Naive thymus-derived CD8-positive, alpha-beta T cell (primary cell): ENCODE results near the gene TCL1B. TPM values are rescaled to one million over a fixed set of nuclear protein-coding genes. Genes with fewer than 3 reads are reported as not detected.
"Not testable (repeated sequence)": the region's sequence is repeated elsewhere in the genome, so short reads cannot be mapped to it uniquely, and the experiment has no call there.

ENCODE experiments used
- ATAC-seq, 2 donors: fragments of 150-1000 bp; cut with Tn5 transposase in 1 of 2; sonication (Bioruptor Pico), chemical (Tn5 transposase) in 1 of 2; 1 replicate in 1 of 2; 2 replicates in 1 of 2; pipeline ENCODE4 v1.10.0; 2021; ENCODE audit warnings: mild to moderate bottlenecking in 2 of 2, moderate library complexity in 2 of 2
- POLR2A ChIA-PET: fragments of 350-600 bp; sonication (Branson Sonifier 250); formaldehyde crosslinking; loops from one replicate; lab custom pipeline; 2021; ENCODE audit warnings: antibody characterized with exemption; lab: Charles Lee
- DNase-seq, 10 donors: peaks; one replicate each; pipeline versions ENCODE4 v3.0.0 to v3.0.0-alpha.2; 2020 to 2022
- H3K27ac Mint-ChIP-seq, 10 donors: one replicate each; pipeline ENCODE4 v1.8.0; 2020 to 2022; ENCODE audit warnings: mild to moderate bottlenecking in 10 of 10, mixed read lengths in 10 of 10, moderate library complexity in 4 of 10, inconsistent platforms in 1 of 10
- H3K27me3 Mint-ChIP-seq, 5 donors: one replicate each; pipeline ENCODE4 v1.8.0; 2021 to 2022; ENCODE audit warnings: mixed read lengths in 5 of 5
- H3K36me3 Mint-ChIP-seq, 3 donors: one replicate each; pipeline ENCODE4 v1.8.0; 2020 to 2022; ENCODE audit warnings: mixed read lengths in 3 of 3, mild to moderate bottlenecking in 2 of 3, inconsistent platforms in 1 of 3
- H3K4me1 Mint-ChIP-seq, 4 donors: one replicate each; pipeline ENCODE4 v1.8.0; 2021 to 2022; ENCODE audit warnings: mixed read lengths in 4 of 4
- H3K4me3 Mint-ChIP-seq, 10 donors: one replicate each; pipeline ENCODE4 v1.8.0; 2020 to 2022; ENCODE audit warnings: mild to moderate bottlenecking in 10 of 10, mixed read lengths in 10 of 10, moderate library complexity in 6 of 10, inconsistent platforms in 1 of 10
- H3K9me3 Mint-ChIP-seq, 9 donors: one replicate each; pipeline ENCODE4 v1.8.0; 2020 to 2022; ENCODE audit warnings: mixed read lengths in 9 of 9, mild to moderate bottlenecking in 3 of 9, inconsistent platforms in 1 of 9, moderate library complexity in 1 of 9
- polyA plus RNA-seq, 3 donors: library from polyadenylated mRNA; unstranded; fragments of 300-500 nt; fragmentation: Illumina TruSeq; gene quantifications; one replicate each; pipeline ENCODE4 v1.2.3, GENCODE V29; 2021
- total RNA-seq, 8 experiments: library from RNA in 2 of 8; stranded (reverse) in 2 of 8; gene quantifications; one replicate each; pipeline ENCODE4 v1.2.3 and lab custom pipeline; 2021 to 2026

Gene TCL1B
- total and polyA plus RNA-seq, 5 experiments from 2014 or later: 0.33 to 0.47 TPM; not detected in 3

DNA sequence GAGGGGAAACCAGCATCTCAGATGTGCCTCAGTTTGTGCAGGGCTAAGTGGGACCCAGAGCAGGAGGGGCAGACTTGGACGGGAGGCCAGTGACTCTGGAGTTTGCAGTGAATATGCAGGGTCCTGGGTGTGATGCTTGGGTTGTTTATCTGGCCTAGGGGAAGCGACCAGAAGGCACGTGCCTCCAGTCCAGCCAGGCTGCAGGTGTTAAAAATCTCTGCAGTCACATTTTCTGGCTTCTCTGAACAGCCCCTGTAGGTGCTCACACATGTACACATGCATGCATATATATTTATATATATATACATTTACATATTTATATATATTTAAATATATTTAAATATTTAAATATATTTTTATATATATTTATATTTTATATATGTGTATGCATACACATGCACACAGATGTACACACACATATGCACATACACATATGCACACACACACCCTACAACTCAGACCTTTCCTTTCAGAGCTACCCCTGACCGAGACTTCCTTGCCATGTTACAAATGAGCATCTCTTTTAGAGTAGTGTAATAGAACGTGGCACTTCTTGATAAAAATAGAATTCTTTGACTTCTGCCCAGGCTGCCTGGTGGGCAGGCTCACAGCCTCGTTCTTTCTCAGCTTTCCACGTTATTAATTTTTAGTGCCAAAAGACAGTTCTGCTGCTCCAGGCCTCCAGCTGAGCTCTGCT, 26.8 kb upstream of the TCL1B start:
- Mint-ChIP-seq H3K27ac (no peak overlapping the region), H3K4me1 (peaks cover 3 to 37% (median 5%) of the 10 kb centered on the region in 4 donors), H3K27me3 (peaks cover 4 to 51% (median 21%) of the 10 kb centered on the region in 5 donors), H3K36me3 (no peaks in the 10 kb centered on the region), H3K9me3 (no peaks in the 10 kb centered on the region), H3K4me3 (no peak overlapping the region)
- POLR2A ChIA-PET: no interaction called here
- ATAC-seq (no peak), DNase-seq (no peak)

DNA sequence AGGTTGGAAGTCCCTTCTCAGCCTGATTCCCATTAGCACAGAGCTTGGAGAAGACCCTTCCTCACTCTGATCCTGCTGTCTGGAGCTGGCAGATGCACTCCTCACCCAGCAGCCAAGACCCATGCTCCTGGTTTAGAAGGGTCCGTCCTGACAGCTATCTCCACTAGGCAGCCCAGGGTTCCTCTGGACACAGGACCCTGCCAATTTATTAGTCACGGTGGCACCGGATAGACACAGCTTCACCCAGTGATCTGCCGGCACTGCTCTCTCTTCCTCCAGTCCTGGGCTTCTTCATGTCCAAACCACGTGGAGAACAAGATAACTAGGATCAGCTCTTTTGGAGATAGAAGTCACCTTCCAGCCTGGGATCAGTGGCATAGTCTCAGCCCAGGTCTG, 26.2 kb upstream of the TCL1B start:
- H3K36me3 Mint-ChIP-seq: no peaks in the 10 kb centered on the region

DNA sequence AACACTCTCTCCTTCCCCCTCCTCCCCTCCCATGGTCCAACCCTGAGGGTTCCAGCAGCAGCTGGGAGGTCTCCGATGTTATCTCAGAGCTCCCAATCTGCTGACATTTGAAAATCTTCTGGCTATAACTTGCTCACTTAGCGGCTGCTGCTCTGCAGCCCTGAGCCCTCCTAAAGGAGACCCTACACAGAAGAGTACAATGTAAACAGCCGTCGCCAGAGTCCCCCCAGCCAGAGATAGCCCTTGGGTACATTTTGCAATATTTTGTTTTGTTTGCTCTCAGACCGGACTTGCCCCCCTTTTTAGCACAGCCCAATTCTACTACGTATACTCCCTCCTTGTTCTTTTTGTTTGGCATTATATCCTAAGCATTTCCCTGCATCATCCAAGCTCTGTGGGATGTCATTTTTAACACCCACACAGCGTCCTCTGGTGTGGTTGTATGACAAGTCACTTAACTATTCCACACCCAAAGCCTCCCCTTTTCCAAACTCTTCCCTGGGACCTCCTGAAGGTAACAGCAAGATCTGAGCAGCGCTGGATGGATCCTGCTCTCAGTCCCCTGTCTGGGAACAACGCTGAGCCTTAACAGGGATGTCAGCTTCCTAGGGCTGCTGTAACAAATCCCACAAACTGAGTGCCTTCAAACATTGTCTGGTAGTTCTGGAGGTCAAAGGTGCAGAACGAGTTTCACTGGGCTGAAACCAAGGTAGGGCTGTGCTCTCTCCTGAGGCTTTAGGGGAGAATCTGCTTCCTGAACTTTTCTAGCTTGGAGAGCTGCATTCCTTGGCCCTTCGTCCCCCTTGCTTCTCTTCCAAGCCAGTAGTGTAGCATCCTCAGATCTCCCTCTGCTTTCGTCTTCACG, 25.3 kb upstream of the TCL1B start:
- no peak for DNase-seq
- H3K27ac Mint-ChIP-seq: peak overlapping the region in 1 of 10 donors; percentile 19

More for the DNA sequence above, 26.2 kb upstream of the TCL1B start:
- Mint-ChIP-seq H3K27me3 (peaks cover 4 to 51% (median 20%) of the 10 kb centered on the region in 5 donors), H3K4me3 (no peak overlapping the region), H3K9me3 (no peaks in the 10 kb centered on the region), H3K27ac (no peak overlapping the region), H3K4me1 (peaks cover 3 to 37% (median 5%) of the 10 kb centered on the region in 4 donors)
- DNase-seq (no peak), ATAC-seq (no peak)
- POLR2A ChIA-PET: no interaction called here

DNA sequence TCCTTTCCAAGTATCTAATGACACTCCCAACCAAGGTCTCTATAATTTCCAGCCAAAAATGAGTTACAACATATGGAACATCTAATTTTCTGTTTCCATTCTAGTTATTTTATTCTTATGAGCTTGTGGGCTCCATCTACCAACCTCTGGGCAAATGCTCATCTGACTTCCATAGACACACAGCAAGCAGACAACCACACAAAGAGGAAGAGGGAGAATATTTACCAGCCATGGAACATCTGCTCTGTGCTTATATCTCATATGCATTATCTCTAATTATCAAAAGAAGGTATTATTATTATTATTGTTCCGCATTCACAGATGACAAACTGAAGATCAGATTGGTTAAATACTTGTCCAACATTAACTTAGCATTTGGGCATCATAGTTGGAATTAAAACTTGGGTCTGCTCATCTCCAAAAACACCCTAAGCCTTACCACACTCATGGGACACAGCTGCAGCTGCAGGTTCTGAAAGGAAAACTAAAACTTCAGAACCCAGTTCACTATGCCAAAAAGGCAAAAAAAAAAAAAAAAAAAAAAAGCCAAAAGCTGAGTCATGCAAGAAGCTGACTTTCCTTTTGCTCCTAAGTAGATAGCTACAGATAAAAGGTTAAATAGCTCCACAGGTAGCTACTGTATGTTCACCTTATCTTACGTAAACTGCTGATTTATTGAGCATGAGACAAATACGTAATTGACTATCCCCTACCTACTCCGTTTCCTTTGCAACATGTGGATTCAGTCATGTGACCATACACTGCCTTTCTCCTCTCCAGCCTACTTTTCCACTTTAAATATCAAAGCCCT, 23.6 kb upstream of the TCL1B start:
- H3K9me3 Mint-ChIP-seq: no peaks in the 10 kb centered on the region
- peak overlapping the region in 3 of 10 donors; percentile 24 to 48 (median 45) for H3K4me3 Mint-ChIP-seq
- ATAC-seq (no peak), DNase-seq (no peak)
- H3K27me3 Mint-ChIP-seq: peaks cover 4 to 46% (median 16%) of the 10 kb centered on the region in 5 donors
- H3K36me3 Mint-ChIP-seq: no peaks in the 10 kb centered on the region
- POLR2A ChIA-PET: no interaction called here
- H3K27ac Mint-ChIP-seq: peak overlapping the region in 2 of 10 donors; percentile 40 to 52
- peaks cover 3 to 43% (median 6%) of the 10 kb centered on the region in 4 donors for H3K4me1 Mint-ChIP-seq

More for the DNA sequence above, 25.3 kb upstream of the TCL1B start:
- no peaks in the 10 kb centered on the region for H3K9me3 Mint-ChIP-seq
- POLR2A ChIA-PET: no interaction called here
- ATAC-seq: no peak
- peaks cover 4 to 51% (median 20%) of the 10 kb centered on the region in 5 donors for H3K27me3 Mint-ChIP-seq
- H3K36me3 Mint-ChIP-seq: no peaks in the 10 kb centered on the region
- H3K4me3 Mint-ChIP-seq: no peak overlapping the region
- H3K4me1 Mint-ChIP-seq: peaks cover 3 to 37% (median 6%) of the 10 kb centered on the region in 4 donors

DNA sequence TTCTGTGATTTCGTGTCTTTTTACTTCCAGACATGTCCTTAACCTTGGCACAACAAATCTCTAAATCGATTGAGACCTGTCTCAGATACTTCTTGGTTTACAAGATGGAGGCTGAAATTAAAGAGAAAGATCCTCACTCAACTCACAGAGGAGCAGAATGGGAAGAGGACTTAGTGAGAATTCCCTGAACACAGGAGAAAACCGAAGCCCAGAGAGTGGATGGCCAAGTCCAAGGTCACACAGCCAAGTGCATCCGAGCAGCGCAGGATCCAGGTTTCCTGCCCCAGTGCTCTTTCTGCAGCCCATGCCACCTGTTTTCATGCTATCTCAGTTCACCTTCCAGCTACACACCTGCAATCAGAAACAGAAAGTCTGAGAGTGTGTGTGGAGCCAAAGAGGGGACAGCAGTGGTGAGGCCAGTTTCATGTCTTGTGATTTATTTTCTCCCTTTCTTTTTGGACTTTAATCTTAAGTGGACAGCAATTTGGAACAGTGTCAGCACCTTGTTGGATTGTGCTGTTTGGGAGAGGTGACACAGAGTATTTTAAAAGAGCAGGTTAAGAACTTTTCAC, 22.9 kb upstream of the TCL1B start:
- Mint-ChIP-seq H3K4me3 (peak overlapping the region in 3 of 10 donors; percentile 24 to 48 (median 45)), H3K36me3 (no peaks in the 10 kb centered on the region), H3K27me3 (peaks cover 4 to 40% (median 11%) of the 10 kb centered on the region in 5 donors), H3K4me1 (peaks cover 3 to 47% (median 6%) of the 10 kb centered on the region in 4 donors), H3K27ac (peak overlapping the region in 2 of 10 donors; percentile 40 to 52), H3K9me3 (no peaks in the 10 kb centered on the region)
- no peak for ATAC-seq
- DNase-seq: no peak
- POLR2A ChIA-PET: no interaction called here

DNA sequence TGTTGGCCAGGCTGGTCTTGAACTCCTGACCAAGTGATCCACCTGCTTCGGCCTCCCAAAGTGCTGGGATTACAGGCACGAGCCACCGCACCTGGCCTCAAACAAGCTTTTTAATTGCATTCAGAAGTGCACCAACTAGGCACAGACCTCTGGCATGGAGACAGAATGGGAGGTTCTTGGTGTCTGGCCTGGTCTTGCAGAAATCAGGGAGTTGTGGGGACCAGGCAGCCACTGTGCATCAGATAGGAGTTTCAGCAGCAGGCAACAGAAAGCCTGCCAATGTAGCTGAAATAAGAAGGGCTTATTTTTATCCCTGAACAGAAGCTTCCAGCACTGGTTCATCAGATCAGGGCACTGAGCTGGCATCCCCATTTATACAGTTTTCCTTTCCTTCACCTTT, 22.2 kb upstream of the TCL1B start:
- POLR2A ChIA-PET: interaction anchor here (0.6 kb wide), 1 partner anchor 14 kb away, joined by 4 read pairs; no protein-coding TSS in a partner anchor

DNA sequence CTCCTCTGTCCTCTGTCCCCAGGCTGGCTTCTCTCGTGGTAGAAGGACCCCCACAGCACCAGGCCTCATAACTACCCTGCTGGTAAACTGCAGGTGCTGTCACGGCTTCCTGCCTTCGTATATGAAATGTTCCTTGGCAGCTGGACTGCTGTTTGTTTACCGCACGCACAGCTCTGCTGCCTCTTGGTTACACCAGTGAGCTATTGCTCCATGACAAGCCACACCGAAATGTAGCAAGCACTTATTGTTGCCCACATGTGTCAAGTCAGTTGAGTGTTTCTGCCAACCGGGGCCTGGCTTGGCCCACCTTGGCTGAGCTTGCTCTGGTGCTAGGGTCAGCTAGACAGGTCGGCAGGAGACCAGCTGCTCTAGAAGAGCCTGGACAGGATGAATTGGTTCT, 21.7 kb upstream of the TCL1B start:
- ATAC-seq (no peak), DNase-seq (no peak)
- Mint-ChIP-seq H3K27ac (peak overlapping the region in 4 of 10 donors; percentile 18 to 78 (median 67)), H3K27me3 (peaks cover 0 to 30% (median 6%) of the 10 kb centered on the region in 5 donors), H3K9me3 (no peaks in the 10 kb centered on the region), H3K4me3 (peak overlapping the region in 1 of 10 donors; percentile 73), H3K36me3 (no peaks in the 10 kb centered on the region), H3K4me1 (peaks cover 3 to 49% (median 6%) of the 10 kb centered on the region in 4 donors)
- POLR2A ChIA-PET: interaction anchor here (0.6 kb wide), 1 partner anchor 14 kb away, joined by 4 read pairs; no protein-coding TSS in a partner anchor

More for the DNA sequence above, 22.2 kb upstream of the TCL1B start:
- Mint-ChIP-seq H3K4me1 (peaks cover 3 to 49% (median 6%) of the 10 kb centered on the region in 4 donors), H3K4me3 (no peak overlapping the region), H3K9me3 (no peaks in the 10 kb centered on the region), H3K27ac (peak overlapping the region in 2 of 10 donors; percentile 18 to 40), H3K27me3 (peaks cover under 1 to 33% (median 7%) of the 10 kb centered on the region in 5 donors), H3K36me3 (no peaks in the 10 kb centered on the region)
- ATAC-seq (no peak), DNase-seq (no peak)

DNA sequence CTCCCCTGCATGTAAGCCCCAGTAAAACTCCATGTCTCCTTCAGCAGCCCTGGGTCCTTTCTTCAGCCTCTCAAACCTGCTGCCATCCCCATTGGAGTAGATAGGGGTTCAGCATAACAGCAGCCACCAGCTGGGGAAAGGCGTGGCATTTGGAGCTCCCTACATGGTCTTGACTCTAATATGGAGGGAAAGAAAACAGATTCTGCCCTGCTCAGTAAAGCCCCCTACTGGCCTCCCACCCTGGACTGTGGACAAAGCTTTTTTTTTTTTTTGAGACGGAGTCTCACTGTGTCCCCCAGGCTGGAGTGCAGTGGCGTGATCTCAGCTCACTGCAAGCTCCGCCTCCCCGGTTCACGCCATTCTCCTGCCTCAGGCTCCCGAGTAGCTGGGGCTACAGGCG, 20.7 kb upstream of the TCL1B start:
- POLR2A ChIA-PET, ATAC-seq, DNase-seq, H3K36me3 Mint-ChIP-seq, H3K9me3 Mint-ChIP-seq: not testable (repeated sequence)
- Mint-ChIP-seq H3K27me3 (peaks cover 0 to 32% (median 13%) of the 10 kb centered on the region in 5 donors), H3K4me1 (peaks cover 3 to 55% (median 6%) of the 10 kb centered on the region in 4 donors), H3K4me3 (peak overlapping the region in 1 of 10 donors; percentile 73), H3K27ac (peak overlapping the region in 1 of 10 donors; percentile 17)

DNA sequence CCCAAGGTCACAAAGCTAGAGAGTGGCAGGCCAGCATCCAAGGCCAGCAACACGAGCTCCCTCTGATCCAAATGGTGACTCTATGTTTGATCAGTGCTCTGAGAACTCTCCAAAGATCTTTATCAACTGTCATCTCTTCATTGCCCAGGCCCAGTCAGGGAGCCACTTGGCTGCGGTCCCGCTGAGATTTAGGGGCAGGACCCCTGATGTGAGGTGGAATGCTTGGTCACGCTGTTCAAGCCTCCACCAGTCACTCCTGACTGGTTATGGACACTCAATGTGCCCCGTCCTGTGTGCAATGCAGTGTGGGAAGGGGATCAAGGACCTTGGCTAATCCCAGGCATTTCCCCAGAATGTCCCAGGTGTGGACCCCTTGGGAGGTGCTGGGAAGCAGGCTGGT, 19.8 kb upstream of the TCL1B start:
- no peak overlapping the region for H3K27ac Mint-ChIP-seq
- peaks cover 3 to 61% (median 6%) of the 10 kb centered on the region in 4 donors for H3K4me1 Mint-ChIP-seq
- peaks cover 0 to 25% (median 15%) of the 10 kb centered on the region in 5 donors for H3K27me3 Mint-ChIP-seq
- H3K36me3 Mint-ChIP-seq: no peaks in the 10 kb centered on the region
- no peak for ATAC-seq
- H3K9me3 Mint-ChIP-seq: no peaks in the 10 kb centered on the region
- H3K4me3 Mint-ChIP-seq: peak overlapping the region in 1 of 10 donors; percentile 24
- DNase-seq: no peak
- POLR2A ChIA-PET: no interaction called here

DNA sequence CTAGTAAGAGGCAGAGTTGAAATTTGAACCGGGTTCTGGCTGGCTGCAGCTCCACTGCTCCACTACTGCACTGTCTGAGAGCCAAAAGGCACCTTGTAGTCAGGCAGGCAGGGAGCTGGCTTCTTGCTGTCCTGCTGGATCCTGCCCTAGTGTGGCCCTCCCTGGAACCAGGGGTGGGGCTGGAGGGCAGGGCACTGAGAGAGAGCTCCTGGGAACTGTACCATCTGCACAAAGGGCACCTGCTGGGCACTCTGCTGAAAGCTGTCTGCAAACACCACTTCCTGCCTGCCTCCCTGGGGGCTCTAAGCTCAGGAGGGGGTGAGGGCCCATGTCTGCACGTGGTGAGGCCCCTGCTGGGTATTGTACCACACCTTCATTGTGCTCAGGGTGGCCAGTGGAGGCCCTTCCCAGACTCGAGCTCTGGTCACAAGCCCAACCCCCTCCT, 19.0 kb upstream of the TCL1B start:
- Mint-ChIP-seq H3K9me3 (no peaks in the 10 kb centered on the region), H3K4me1 (peaks cover 3 to 59% (median 6%) of the 10 kb centered on the region in 4 donors), H3K27ac (peak overlapping the region in 1 of 10 donors; percentile 45), H3K27me3 (peaks cover 0 to 17% (median 14%) of the 10 kb centered on the region in 5 donors), H3K4me3 (peak overlapping the region in 1 of 10 donors; percentile 52), H3K36me3 (no peaks in the 10 kb centered on the region)
- POLR2A ChIA-PET: interaction anchor here (0.6 kb wide), 1 partner anchor 220 kb away, joined by 3 read pairs; no protein-coding TSS in a partner anchor
- no peak for DNase-seq
- no peak for ATAC-seq

DNA sequence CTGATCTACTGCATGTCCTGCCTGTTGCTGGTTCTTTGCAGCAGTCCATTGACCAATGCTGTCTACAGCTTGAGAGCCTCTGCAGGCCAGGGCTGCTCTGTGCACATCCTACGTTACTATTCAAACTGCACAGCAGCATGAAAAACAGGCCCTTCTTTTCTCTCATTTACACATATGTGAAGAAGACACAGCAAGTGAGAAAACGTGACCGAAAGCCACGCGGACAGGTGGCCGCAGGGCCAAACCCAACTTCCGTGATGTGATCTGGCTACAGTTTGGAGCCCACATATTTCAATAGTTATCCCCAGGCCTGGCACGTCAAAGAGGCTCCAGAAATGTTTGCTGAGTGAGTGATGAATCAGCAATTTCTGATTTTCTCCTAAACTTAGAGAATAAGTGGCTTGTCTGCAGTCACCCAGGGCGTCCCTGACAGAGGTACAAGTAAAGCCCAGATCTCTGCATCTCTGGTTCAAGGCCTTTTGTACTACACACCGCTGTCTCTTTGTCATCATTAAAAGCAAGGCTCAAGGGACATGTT, 17.9 kb upstream of the TCL1B start:
- Mint-ChIP-seq H3K27me3 (peaks cover 0 to 21% (median 16%) of the 10 kb centered on the region in 5 donors), H3K36me3 (no peaks in the 10 kb centered on the region), H3K27ac (no peak overlapping the region), H3K4me1 (peaks cover 0 to 49% (median under 1%) of the 10 kb centered on the region in 4 donors), H3K9me3 (no peaks in the 10 kb centered on the region), H3K4me3 (no peak overlapping the region)
- DNase-seq (no peak), ATAC-seq (no peak)
- POLR2A ChIA-PET: no interaction called here
